ENCODE results near the gene ZFP36. TPM values are rescaled to one million over a fixed set of nuclear protein-coding genes. Genes with fewer than 3 reads are reported as not detected.

Gene ZFP36
- total and polyA plus RNA-seq, 2 donors (not counting 1 experiment from before 2014, with no cell fraction given): 260 to 1,633 TPM

DNA sequence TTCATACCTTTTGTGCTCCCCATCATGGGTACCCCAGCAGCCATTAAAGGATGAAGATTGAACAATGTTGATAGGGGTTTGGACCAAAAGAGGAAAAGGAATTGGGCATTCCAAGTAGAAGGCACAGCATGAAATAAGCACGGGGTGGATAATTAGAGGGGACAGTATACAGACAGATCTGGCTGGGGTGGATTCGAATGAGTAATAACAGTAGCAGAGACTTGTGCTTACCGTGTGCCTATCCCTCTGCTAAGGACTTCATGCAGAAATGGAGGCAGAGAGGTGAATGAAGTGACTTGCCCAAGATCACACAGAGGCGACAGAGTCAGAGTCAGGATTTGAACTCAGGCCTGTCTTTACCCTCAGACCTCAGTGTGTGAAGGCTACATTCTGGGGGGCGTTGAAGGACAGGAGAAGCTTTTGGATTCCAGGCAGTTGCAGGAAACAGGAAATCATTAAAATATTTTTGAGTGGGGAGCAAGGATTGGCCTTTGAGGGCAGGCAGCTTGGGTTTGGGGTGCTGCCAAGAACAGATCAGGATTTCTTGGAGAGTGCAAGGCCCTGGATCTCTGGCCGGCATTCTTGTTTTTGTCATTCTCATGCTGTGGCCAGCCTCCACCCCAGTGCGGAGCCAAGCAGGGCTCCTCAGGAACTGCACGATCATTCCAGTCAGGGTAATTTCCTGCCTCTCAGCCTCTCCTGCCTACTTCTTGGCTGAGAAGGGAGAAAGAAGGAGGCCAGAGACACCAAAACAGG, 34.4 kb upstream of the ZFP36 start:
- POLR2A ChIA-PET: no interaction called here
- Histone ChIP-seq H2AFZ (ENCODE audit: insufficient read depth, low read depth, low read length, poor library complexity, severe bottlenecking) (no peak overlapping the region), H3K4me2 (replicated peaks; ENCODE audit: low read depth, low read length, poor library complexity, severe bottlenecking) (no peak overlapping the region), H4K20me1 (ENCODE audit: control insufficient read depth, insufficient read depth, low read length, poor library complexity, severe bottlenecking) (no peaks in the 10 kb centered on the region), H3K4me1 (ENCODE audit: control insufficient read depth in 2 of 2, insufficient read depth in 2 of 2, low read length in 2 of 2) (no peaks in the 10 kb centered on the region), H3K9ac (ENCODE audit: low read length) (no peak overlapping the region), H3K9me3 (ENCODE audit: control extremely low read depth in 1 of 3, control insufficient read depth in 2 of 3, insufficient read depth in 1 of 3, low read length in 2 of 3) (no peaks in the 10 kb centered on the region), H3K79me2 (ENCODE audit: control insufficient read depth, insufficient read depth, low read length) (peaks cover 12% of the 10 kb centered on the region), H3K4me3 (ENCODE audit: control extremely low read depth in 1 of 5, extremely low read depth in 1 of 5, insufficient read depth in 1 of 5, low read depth in 2 of 5, low read length in 4 of 5) (no peak overlapping the region), H3K36me3 (replicated peaks in 1 of 2; ENCODE audit: control extremely low read depth in 1 of 2, control insufficient read depth in 1 of 2, extremely low read depth in 1 of 2, insufficient read depth in 2 of 2, low read length in 1 of 2) (peaks cover 5 to 62% of the 10 kb centered on the region in 2 experiments), H3K27me3 (replicated peaks in 1 of 4; ENCODE audit: control extremely low read depth in 1 of 4, control insufficient read depth in 3 of 4, insufficient read depth in 4 of 4, low read length in 3 of 4) (no peaks in the 10 kb centered on the region), H3K27ac (ENCODE audit: low read length in 2 of 2) (no peak overlapping the region)
- CTCF ChIA-PET: interaction anchor here (1.2 kb wide), 1 partner anchor 39 kb away, joined by 3 read pairs; no protein-coding TSS in a partner anchor
- TF ChIP-seq EZH2 (IDR thresholded peaks at IDR 0.05; ENCODE audit: borderline replicate concordance, insufficient read depth, low read depth, low read length, poor library complexity, severe bottlenecking): no peak
- TF ChIP-seq, protein P1, sequence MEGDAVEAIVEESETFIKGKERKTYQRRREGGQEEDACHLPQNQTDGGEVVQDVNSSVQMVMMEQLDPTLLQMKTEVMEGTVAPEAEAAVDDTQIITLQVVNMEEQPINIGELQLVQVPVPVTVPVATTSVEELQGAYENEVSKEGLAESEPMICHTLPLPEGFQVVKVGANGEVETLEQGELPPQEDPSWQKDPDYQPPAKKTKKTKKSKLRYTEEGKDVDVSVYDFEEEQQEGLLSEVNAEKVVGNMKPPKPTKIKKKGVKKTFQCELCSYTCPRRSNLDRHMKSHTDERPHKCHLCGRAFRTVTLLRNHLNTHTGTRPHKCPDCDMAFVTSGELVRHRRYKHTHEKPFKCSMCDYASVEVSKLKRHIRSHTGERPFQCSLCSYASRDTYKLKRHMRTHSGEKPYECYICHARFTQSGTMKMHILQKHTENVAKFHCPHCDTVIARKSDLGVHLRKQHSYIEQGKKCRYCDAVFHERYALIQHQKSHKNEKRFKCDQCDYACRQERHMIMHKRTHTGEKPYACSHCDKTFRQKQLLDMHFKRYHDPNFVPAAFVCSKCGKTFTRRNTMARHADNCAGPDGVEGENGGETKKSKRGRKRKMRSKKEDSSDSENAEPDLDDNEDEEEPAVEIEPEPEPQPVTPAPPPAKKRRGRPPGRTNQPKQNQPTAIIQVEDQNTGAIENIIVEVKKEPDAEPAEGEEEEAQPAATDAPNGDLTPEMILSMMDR (IDR thresholded peaks at IDR 0.05): no peak
- Mint-ChIP-seq H3K9me3 (ENCODE audit: insufficient read depth) (no peaks in the 10 kb centered on the region), H3K4me1 (no peaks in the 10 kb centered on the region), H3K4me3 (no peak overlapping the region), H3K27me3 (no peaks in the 10 kb centered on the region), H3K27ac (no peak overlapping the region)
- WGBS (ENCODE audit: insufficient coverage): 78% methylated on average over 5 of the region's 8 CpGs
- intact Hi-C loops (cut with micrococcal nuclease): no loop called here
- ATAC-seq (ENCODE audit: low read depth): no peak
- no peak for DNase-seq

DNA sequence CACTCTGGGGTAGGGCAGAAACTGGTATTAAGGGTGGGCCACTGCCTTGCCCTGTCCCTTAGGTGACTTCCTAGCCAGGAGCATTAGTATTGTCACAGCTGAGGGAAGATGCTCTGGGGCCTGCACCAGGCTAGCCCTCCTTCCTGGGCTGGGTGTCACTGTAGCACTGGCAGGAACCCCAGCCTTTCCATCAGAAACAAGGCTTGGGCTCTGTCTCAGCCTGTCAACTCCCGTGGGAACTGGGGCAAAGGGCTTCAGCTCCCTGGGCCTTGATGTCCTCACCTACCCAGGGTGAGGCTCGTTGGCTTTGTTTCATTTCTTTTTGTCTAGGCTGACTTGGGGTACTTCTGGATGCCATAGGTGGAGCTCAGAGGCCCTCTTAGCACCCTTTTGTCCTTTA, 33.7 kb upstream of the ZFP36 start:
- Mint-ChIP-seq H3K27me3 (no peaks in the 10 kb centered on the region), H3K27ac (no peak overlapping the region), H3K4me3 (no peak overlapping the region), H3K4me1 (no peaks in the 10 kb centered on the region), H3K9me3 (ENCODE audit: insufficient read depth) (no peaks in the 10 kb centered on the region)
- Histone ChIP-seq H4K20me1 (ENCODE audit: control insufficient read depth, insufficient read depth, low read length, poor library complexity, severe bottlenecking) (no peaks in the 10 kb centered on the region), H3K27me3 (replicated peaks in 1 of 4; ENCODE audit: control extremely low read depth in 1 of 4, control insufficient read depth in 3 of 4, insufficient read depth in 4 of 4, low read length in 3 of 4) (no peaks in the 10 kb centered on the region), H3K27ac (ENCODE audit: low read length in 2 of 2) (no peak overlapping the region), H2AFZ (ENCODE audit: insufficient read depth, low read depth, low read length, poor library complexity, severe bottlenecking) (no peak overlapping the region), H3K4me2 (replicated peaks; ENCODE audit: low read depth, low read length, poor library complexity, severe bottlenecking) (no peak overlapping the region), H3K4me3 (ENCODE audit: control extremely low read depth in 1 of 5, extremely low read depth in 1 of 5, insufficient read depth in 1 of 5, low read depth in 2 of 5, low read length in 4 of 5) (no peak overlapping the region), H3K36me3 (replicated peaks in 1 of 2; ENCODE audit: control extremely low read depth in 1 of 2, control insufficient read depth in 1 of 2, extremely low read depth in 1 of 2, insufficient read depth in 2 of 2, low read length in 1 of 2) (peaks cover 5 to 69% of the 10 kb centered on the region in 2 experiments), H3K9ac (ENCODE audit: low read length) (no peak overlapping the region), H3K4me1 (ENCODE audit: control insufficient read depth in 2 of 2, insufficient read depth in 2 of 2, low read length in 2 of 2) (no peaks in the 10 kb centered on the region), H3K9me3 (ENCODE audit: control extremely low read depth in 1 of 3, control insufficient read depth in 2 of 3, insufficient read depth in 1 of 3, low read length in 2 of 3) (no peaks in the 10 kb centered on the region), H3K79me2 (ENCODE audit: control insufficient read depth, insufficient read depth, low read length) (peaks cover 12% of the 10 kb centered on the region)
- WGBS (ENCODE audit: insufficient coverage): 100% methylated on average over 2 of the region's 2 CpGs
- ChIA-PET CTCF (interaction anchor here (1.2 kb wide), 1 partner anchor 39 kb away, joined by 3 read pairs; no protein-coding TSS in a partner anchor), POLR2A (no interaction called here)
- intact Hi-C loops (cut with micrococcal nuclease): no loop called here
- DNase-seq (no peak), ATAC-seq (ENCODE audit: low read depth) (no peak)
- no peak for TF ChIP-seq EZH2 (IDR thresholded peaks at IDR 0.05; ENCODE audit: borderline replicate concordance, insufficient read depth, low read depth, low read length, poor library complexity, severe bottlenecking)
- TF ChIP-seq, protein P1 (IDR thresholded peaks at IDR 0.05): no peak

Data from B cell (primary cell).